ENCODE measurements around the gene XXYLT1.

XXYLT1 gene

GRCh38 chr3:195207056-195207455, 63.9 kb downstream of the XXYLT1 start:
- no peak overlapping the region for H3K4me3 ChIP-seq (ENCODE audit: low read length)
- no peak for DNase-seq (ENCODE audit: low read depth)
- TF ChIP-seq CTCF (IDR thresholded peaks at IDR 0.05; ENCODE audit: insufficient read depth, low read depth, low read length, missing control alignments): no peak

DNA sequence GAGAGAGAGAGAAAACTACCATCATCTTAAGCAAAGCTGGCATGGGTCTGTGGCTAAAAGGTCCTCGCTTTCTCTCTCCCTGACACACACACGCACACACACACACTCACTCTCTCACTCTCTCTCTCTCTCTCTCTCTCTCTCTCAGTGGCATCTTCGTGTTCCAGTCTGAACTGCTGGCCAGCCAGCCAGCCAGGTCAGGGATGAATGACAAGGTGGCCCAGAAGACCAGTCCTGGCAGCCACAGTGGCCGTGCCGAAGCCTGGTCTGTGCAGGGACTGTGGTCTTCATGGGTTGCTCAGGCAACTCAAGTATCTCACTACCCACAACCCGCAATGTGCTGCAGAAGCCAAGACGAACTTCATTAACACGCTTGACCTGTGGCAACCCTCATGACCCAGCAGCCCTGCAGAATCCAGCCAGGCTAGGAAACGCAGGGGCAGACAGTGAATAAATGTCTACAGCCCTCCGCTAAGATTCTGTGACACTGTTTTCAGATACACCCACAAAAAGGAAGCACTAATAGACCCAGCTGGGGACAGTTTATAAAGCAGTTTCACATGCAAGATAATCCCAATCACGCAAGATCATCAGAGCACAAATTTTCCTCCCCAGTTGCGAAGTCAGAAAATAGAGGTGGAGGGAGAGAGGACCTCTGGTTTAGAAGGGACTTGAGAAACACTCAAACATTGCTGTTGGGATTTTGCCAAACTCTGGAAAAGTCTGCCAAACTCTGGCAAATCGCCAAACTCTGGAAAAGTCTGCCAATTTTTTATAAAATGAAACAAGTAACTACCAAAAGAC, 66.4 kb downstream of the XXYLT1 start:
- DNase-seq (ENCODE audit: low read depth): no peak
- no peak for TF ChIP-seq CTCF (IDR thresholded peaks at IDR 0.05; ENCODE audit: insufficient read depth, low read depth, low read length, missing control alignments)
- H3K4me3 ChIP-seq (ENCODE audit: low read length): no peak overlapping the region

DNA sequence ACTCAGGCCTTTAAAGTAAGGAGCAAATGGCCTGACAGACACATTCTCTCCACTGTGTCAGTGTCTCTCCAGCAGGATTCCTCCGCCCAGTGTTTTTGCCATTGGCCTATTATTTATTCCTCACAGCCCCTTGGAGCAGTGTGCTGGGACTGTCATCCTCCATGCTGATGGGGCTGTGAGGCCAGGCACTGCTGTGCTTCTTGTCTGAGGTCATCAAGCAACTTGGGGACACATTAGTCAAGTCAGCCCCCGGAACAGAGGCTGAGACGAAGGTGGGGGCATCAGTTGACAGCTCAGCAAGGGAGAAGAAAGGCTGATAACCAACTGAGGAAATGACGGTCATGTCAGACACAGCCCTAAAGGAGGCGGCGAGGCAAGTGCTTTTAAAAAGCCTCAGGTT, 67.4 kb downstream of the XXYLT1 start:
- TF ChIP-seq CTCF (IDR thresholded peaks at IDR 0.05; ENCODE audit: insufficient read depth, low read depth, low read length, missing control alignments): no peak
- no peak overlapping the region for H3K4me3 ChIP-seq (ENCODE audit: low read length)
- DNase-seq (ENCODE audit: low read depth): no peak

GRCh38 chr3:195201295-195201694, 69.7 kb downstream of the XXYLT1 start:
- no peak for DNase-seq (ENCODE audit: low read depth)
- no peak for TF ChIP-seq CTCF (IDR thresholded peaks at IDR 0.05; ENCODE audit: insufficient read depth, low read depth, low read length, missing control alignments)
- no peak overlapping the region for H3K4me3 ChIP-seq (ENCODE audit: low read length)

DNA sequence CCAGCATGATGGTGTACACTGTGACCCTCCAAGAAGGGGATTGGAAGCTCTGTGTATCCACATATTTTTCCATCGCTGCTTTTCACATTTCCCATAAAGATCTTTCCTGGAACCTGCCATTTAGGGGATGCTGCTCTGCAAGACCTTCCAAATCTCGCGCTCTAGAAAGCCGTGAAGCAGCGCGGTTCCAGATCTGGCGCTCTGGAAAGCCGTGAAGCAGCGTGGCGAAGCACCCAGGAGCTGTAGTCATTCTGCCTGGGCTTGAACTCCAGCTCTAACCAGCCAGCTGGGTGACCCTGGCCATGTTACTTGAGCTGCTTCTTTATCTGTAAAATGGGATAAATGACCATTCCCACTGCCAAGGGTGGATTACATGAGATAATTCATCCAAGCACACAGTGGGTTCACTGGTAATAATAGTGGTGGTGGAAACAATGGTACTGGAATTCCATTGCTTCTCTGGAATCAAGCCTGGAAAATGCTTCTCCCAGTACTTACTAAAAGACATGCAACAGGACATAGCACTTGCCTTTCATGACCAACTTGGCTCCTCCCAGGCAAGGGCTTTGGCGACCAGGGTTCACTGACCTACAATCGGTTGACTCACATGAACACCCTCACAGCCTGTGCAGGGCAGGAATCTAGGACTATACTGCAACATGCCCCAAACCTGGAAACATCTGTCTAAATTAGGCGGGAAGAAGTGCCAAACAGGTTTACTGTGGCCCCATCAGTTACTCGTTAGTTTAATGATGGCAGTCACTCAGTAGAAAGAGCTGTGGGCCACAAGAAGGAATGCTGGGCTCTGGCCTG, 70.7 kb downstream of the XXYLT1 start:
- H3K4me3 ChIP-seq (ENCODE audit: low read length): no peak overlapping the region
- no peak for TF ChIP-seq CTCF (IDR thresholded peaks at IDR 0.05; ENCODE audit: insufficient read depth, low read depth, low read length, missing control alignments)
- DNase-seq (ENCODE audit: low read depth): no peak

- no peak for DNase-seq (ENCODE audit: low read depth)
- TF ChIP-seq CTCF (IDR thresholded peaks at IDR 0.05; ENCODE audit: insufficient read depth, low read depth, low read length, missing control alignments): no peak
- no peak overlapping the region for H3K4me3 ChIP-seq (ENCODE audit: low read length)
Observed at GRCh38 chr3:195198426-195199346, 72.3 kb downstream of the XXYLT1 start.
